ENCODE measurements around the gene TICRR.

DNA sequence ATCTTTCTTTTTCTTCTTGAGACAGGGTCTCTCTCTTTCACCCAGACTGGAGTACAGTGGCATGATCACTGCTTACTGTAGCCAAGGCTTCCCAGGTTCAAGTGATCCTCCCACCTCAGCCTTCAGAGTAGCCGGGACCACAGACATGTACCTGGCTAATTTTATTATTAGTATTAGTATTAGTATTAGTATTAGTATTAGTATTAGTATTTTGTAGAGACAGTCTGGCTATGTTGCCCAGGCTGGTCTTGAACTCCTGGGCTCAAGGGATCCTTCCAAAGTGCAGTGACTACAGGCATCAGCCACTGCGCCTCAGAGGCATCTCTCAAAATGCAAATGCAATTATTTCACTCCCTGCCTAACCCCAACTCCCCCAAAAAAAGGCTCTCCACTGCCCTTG, 78.3 kb downstream of the TICRR start:
- TF ChIP-seq, protein P1, sequence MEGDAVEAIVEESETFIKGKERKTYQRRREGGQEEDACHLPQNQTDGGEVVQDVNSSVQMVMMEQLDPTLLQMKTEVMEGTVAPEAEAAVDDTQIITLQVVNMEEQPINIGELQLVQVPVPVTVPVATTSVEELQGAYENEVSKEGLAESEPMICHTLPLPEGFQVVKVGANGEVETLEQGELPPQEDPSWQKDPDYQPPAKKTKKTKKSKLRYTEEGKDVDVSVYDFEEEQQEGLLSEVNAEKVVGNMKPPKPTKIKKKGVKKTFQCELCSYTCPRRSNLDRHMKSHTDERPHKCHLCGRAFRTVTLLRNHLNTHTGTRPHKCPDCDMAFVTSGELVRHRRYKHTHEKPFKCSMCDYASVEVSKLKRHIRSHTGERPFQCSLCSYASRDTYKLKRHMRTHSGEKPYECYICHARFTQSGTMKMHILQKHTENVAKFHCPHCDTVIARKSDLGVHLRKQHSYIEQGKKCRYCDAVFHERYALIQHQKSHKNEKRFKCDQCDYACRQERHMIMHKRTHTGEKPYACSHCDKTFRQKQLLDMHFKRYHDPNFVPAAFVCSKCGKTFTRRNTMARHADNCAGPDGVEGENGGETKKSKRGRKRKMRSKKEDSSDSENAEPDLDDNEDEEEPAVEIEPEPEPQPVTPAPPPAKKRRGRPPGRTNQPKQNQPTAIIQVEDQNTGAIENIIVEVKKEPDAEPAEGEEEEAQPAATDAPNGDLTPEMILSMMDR (conservative IDR thresholded peaks at IDR 0.05), result no peak
- TF ChIP-seq EZH2 (IDR thresholded peaks at IDR 0.05; ENCODE audit: low read depth), result no peak
